GM18873 (cell line): ENCODE measurements around the gene SAG.
"Not testable (repeated sequence)": the region's sequence is repeated elsewhere in the genome, so short reads cannot be mapped to it uniquely, and the experiment has no call there.

ENCODE experiments used
- ATAC-seq: cut with Tn5 transposase; IDR thresholded peaks from one replicate; pipeline ENCODE4 v1.9.1; 2021; ENCODE audit warnings: mild to moderate bottlenecking, moderate library complexity, moderate number of reproducible peaks; ENCODE audit not compliant: unreplicated experiment, low FRiP score

SAG gene

GRCh38 chr2:233328922-233329321, 21.3 kb downstream of the SAG start:
- no peak for ATAC-seq

- ATAC-seq: no peak
Measured at GRCh38 chr2:233329489-233330135, 22.0 kb downstream of the SAG start.

- ATAC-seq: peak; percentile 66
Measured at GRCh38 chr2:233331536-233331935, 23.9 kb downstream of the SAG start.

GRCh38 chr2:233332125-233332524, 24.5 kb downstream of the SAG start:
- no peak for ATAC-seq

GRCh38 chr2:233334915-233335314, 27.3 kb downstream of the SAG start:
- ATAC-seq: no peak

- ATAC-seq: not testable (repeated sequence)
Measured at GRCh38 chr2:233336091-233336490, 28.5 kb downstream of the SAG start.

- ATAC-seq: no peak
Measured at GRCh38 chr2:233336541-233336940, 28.9 kb downstream of the SAG start.

GRCh38 chr2:233338046-233338445, 30.4 kb downstream of the SAG start:
- no peak for ATAC-seq

- no peak for ATAC-seq
Measured at GRCh38 chr2:233338812-233339368, 31.3 kb downstream of the SAG start.

GRCh38 chr2:233339427-233339826, 31.8 kb downstream of the SAG start:
- no peak for ATAC-seq

- no peak for ATAC-seq
Measured at GRCh38 chr2:233341296-233341695, 33.7 kb downstream of the SAG start.

GRCh38 chr2:233342301-233342700, 34.7 kb downstream of the SAG start:
- no peak for ATAC-seq

- no peak for ATAC-seq
Measured at GRCh38 chr2:233343171-233343705, 35.6 kb downstream of the SAG start.

- no peak for ATAC-seq
Measured at GRCh38 chr2:233346376-233346775, 38.8 kb downstream of the SAG start.

GRCh38 chr2:233346930-233347329, 39.3 kb downstream of the SAG start:
- no peak for ATAC-seq

GRCh38 chr2:233349005-233349998, 41.7 kb downstream of the SAG start:
- peak; percentile 48 for ATAC-seq

- ATAC-seq: no peak
Measured at GRCh38 chr2:233350708-233351107, 43.1 kb downstream of the SAG start.

GRCh38 chr2:233351423-233351822, 43.8 kb downstream of the SAG start:
- ATAC-seq: no peak

GRCh38 chr2:233352141-233352842, 44.7 kb downstream of the SAG start:
- no peak for ATAC-seq

GRCh38 chr2:233353101-233353768, 45.6 kb downstream of the SAG start:
- ATAC-seq: no peak
